ENCODE data around the gene MAP3K21.

MAP3K21 gene

GRCh38 chr1:233327651-233328141, at the start of gene MAP3K21:
TSS of gene MAP3K21 (plus strand) at chr1:233327724. CDS start at chr1:233328029, 305 bp downstream.
- no peak for DNase-seq

DNA sequence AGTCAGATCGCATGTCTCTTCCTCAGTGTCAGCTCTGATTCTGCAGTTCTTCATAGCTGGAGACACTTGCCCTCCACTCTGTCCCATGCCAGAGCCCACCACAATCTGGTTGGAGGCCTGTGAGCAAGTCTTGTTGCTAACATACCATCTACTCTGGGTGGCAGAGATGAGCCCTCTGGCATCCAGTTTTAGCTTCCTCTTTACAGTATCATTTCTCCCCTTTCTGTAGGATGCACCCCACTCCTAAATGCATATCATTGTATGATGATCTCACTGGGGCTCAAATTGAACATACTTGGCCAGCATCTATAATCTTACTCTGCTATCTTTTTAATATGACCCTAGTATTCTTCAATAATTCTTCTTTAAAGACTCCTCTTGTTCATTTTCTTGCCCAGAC, 48.9 kb upstream of the MAP3K21 start:
- no peak for DNase-seq

DNA sequence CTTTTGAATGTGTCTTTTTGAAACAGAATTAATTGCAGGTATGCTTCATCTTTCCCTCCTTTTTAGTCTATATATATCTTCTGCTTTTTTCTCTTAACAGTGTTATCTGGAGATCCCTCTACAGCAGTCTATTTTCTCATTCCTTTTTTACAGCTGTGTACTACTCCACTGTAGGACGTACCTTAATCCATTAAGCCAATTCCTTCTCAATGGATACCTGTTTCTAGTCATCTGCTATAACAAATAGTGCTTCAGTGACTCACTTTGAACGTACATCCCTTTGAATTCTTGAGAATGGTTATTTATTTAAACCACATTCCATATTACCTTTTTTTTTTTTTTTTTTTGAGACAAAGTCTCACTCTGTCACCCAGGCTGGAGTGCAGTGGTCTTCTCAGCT, 47.6 kb upstream of the MAP3K21 start:
- DNase-seq, result no peak

DNA sequence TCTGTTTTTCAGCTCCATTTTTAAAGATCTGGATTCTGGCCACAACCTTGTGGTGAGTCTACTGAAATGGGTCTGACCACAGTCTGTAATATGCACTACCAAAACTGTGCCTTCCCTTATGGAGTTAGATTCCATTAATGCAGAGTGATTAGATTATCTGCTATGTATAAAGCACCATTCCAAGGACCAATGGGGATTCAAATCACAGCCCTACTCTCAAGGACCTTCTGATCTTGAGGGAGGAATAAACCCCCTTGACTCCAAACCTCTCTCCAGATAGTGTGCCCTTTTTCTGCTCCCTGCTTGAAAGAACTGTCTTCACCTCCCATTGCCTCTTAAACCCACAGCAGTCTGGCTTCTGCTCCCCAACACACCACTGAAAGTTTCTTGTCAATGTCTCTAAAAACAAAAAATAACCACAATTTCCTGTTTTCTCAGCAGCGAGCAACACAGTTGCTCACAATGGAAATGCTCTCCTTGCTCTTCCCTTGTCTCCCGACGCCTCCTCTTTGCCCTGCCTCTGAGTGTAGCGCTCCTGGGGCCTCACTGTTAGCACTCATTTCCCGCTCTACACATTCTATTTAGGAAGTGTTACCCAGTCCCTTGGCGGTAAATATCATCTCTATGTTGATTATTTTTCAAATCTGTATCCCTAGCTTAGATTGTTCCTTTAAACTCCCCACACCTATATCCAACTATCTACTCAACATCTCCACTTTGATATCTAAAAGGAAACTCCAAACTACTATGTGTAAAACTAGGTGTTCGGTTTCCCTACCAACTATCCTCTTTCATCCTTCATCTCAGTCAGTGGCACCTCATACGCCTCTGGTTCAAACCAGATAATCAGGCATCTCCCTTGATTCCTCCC, 45.6 kb upstream of the MAP3K21 start:
- DNase-seq, result no peak

- no peak for DNase-seq
These were observed 45.0 kb upstream of the MAP3K21 start for GRCh38 chr1:233282582-233282886.

DNA sequence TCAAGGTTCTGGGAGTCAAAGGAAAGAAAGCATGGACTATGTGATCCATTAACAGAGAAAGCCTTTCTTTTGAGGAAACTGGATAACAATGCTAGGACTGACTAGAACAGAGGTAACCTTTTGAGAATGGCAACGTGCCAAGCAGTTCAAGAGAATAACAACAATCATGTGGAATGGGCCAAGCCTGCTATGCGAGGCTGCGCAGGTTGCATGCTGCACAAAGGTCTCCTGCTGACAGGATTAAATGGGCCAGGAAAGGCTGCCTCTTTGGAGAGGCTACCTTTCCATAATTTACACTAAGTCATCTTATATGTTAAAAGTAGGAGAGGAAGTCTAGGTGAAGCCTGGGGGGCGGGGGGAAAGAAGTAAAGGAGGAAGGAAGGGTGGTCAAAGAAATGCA, 37.8 kb upstream of the MAP3K21 start:
- peak; percentile 88 for DNase-seq

DNA sequence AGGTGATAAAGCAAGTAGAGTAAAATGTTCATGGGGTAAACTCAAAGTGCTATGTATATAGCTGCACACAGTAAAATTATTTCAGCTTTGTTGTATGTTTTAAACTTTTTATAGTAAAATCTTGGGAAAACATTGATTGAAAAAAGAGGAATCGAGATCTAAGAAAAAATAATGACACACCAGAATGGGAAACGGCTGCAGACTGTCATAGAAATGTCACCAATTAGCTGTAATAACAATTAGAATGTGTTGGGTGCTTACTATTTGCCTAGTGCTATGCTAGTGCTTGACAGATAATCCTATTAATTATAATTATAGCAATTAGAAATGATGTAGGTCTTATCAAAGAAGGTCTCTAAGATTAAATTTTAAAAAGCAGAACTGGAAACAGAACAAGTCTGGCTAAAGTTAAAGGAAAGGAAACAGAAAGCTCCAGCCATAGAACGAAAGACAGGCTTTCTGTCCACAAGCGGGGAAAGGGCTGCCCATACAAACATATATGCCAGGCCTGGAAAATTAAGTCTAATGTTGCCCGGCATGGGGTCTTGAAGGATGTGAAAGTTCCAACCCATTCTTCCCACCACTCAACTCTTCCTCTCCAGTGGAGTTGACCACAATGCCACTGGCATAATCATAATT, 37.0 kb upstream of the MAP3K21 start:
- no peak for DNase-seq

- peak; percentile 14 for DNase-seq
These were observed 33.7 kb upstream of the MAP3K21 start for GRCh38 chr1:233293556-233294446.

DNA sequence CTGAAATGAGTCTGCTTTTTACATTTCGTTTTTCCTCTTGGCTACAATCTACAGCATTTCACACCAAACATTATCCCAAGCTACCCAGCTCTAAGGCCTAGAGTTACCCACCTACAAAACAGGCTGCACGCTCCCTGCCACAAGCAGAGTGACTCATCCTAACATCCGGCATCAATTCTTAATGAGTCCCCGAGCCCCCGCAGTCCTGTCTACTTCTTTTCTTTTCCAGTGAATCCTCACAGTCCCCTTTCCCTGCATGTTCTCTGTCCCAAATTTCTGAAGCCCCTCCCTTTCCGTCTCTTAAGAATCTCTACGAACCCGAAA, 32.6 kb upstream of the MAP3K21 start:
- DNase-seq, result peak; percentile 66

DNA sequence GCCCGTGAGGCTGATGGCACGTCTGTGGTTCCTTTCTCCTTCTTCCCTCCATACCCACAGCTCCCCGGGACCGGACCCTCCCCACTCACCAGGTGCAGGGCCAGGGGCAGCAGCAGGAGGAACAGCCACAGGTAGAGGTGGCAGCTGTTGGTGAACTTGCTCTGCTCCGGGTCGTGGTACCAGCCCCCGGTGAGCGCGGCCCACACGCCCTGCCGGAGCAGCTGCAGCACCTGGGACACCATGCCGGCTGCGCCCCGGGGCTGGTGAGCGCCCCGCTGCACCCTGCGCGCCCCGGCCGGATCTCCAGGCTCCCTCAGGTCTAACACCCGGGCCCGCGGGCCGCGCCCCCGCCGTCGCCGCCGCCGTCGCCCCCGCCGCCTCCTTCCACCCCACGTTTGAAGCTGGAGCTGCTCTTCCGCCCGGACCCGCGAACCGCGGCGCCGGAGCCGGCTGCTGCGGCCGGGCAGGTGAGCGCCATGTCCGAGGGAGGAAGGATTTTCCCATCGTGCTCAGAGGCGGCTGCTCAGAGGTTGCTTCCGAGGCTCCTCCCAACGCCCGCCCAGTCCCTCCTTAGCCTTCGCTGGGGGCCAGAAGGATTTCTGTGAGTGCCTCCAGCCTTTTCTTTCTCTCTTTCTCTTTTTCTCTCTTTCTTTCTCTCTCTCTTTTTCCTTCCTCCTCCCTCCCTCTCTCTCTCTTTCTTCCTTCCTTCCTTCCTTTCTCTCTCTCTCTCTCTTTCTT, 32.1 kb upstream of the MAP3K21 start, which contains the start of gene PCNX2:
Gene PCNX2 (minus strand): TSS at position 489 of the 738 bp plus-strand sequence. CDS start 247 bp downstream, at position 242.
- peak; percentile 88 for DNase-seq

DNA sequence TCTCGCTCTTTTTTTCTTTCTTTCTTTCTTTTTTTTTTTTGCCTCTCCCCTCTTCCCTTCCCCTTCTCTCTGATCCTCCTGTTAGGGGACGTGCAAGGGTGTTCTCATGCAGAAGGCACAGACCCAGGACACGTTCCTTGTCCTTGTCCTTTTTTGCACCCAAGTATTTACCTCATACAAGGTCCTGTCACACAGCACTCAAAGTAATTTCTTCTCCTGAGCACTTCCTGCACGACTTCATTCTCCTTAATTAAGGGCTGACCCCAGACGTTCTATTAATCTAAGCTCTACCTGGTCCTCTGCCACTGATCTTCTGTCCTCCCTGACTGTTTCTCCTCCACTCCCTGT, 31.6 kb upstream of the MAP3K21 start:
- no peak for DNase-seq

DNA sequence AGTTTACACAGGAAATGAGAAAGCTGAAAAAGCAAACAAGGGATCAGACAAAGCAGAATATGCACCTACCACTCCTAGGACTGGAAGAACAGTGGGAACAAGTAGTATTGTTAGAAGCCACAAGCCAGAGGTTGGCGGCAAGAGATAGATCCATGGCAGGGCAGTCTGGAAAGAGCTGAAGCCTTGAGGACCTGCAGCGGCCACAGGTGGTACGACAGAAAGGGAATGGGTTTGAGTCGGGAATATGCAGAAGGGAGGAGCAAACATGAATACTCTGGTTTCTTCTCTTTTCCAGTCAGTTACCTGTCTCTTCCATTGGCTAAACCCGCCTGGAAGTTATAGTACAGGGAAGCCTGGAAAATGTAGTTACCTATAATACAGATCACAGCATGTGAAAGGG, 28.1 kb upstream of the MAP3K21 start:
- DNase-seq, result peak; percentile 25

DNA sequence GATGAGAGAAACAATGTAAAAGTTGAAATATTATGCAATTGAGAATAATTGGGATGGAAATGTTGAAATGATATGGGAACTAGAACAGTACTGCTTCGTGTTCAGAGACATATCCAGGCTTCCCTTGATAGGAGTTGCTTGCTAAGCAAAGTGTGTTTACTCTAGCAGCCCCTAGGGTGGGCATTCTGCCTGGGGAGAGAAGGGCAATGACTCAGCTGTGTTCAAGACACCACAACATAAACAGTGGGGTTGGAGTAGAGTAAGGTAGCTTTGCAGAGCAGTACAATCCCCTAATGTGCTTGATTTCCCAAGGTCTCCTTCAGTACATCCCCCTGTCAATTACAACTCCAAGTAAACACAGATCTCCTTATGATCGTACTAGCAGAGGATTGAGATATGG, 27.2 kb upstream of the MAP3K21 start:
- DNase-seq, result no peak

- DNase-seq, result peak; percentile 29
These were observed 22.9 kb upstream of the MAP3K21 start for GRCh38 chr1:233304489-233305102.

DNA sequence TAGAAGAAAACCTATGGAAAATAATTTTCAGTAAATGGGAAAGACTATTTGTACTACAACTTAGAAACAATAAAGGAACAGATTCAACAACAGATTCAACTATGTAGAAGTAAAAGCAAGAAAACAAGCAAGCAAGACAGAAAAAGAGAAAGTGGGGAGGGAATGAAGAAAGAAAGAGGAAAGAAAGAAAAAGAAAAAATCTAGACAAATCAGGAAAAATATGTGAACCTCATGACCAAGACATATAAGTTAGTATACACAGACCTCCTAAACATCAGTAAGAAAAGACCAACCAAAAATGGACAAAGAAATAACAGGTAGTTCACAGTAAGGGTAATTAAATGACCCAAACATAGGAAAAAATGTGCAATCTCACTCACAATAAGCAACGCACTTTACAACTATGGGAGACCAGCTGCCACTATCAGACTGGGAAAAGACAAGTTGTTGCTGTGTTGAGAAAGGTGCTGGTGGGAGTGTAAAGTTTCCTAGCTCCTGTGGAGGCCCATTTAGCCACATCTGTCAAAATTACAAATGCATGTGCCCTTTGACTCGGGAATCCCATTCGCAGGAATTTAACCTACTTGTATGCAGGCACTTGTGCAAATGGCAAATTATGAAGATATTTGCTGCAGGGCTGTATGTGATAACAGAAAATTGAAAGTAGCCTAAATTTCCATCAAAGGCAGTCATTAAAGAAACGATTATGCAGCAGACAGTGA, 13.9 kb upstream of the MAP3K21 start:
- DNase-seq, result no peak

DNA sequence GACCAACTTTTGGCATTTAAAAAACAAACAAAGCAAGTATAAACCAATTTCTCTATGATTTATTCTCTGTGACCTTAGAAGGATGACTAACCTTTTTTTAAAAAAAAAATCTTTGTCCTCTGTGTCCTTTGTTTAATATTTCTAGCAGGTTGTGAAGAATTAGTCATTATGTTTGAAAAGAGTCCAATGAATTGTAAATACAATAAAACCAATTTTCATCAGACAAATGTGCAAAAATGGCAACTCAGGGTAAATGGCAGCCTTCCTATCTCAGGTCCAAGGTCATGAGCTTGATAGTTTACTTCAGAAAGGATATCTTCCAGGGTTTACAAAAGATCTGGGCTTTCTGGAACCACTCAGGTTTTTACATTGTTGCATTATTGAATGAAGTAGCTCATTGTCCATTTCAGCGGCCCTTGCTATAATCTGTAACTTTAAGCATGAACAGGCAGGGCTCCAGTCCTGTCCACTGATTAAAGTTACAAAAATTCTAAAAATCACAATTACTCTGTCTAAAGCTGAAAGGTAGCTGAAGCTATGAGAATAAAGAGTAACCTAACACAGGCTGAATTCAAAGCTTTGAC, 11.7 kb upstream of the MAP3K21 start:
- DNase-seq, result no peak

DNA sequence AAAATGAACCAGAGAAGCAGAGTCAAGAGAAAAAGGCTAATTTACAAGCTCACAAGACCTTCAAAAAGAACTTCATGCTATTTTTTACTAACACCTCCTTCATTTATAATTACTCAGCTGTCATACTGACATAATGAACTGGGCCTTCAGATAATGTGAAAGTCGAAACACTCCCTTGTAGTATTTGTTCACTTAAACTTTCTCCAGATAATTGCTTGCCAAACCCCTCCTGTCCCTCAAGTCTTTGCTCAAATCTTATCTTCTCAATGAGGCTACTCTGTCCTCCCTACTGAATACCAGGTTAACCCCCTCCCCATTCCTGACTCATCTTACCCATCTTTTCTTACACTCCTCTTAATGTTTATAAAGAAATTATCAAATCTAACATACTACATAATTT, 11.1 kb upstream of the MAP3K21 start:
- no peak for DNase-seq

- peak; percentile 38 for DNase-seq
These were observed 8.3 kb upstream of the MAP3K21 start for GRCh38 chr1:233319272-233319671.

DNA sequence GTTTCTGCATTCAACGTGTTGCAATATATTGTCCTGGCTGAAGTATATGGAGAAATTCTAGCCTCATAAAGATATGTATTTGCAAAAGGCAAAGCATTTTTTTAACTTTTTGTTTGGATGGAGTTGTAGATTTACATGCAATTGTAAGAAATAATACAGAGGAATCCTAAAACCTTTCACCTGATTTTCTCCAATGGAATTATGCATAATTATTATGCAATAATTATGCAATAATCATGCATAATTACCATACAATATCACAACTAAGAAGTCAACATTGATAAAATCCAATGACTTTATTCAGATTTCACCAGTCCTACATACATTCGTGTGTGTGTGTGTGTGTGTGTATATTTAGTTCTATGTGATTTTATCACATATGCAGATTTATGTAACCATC, 7.5 kb upstream of the MAP3K21 start:
- no peak for DNase-seq

DNA sequence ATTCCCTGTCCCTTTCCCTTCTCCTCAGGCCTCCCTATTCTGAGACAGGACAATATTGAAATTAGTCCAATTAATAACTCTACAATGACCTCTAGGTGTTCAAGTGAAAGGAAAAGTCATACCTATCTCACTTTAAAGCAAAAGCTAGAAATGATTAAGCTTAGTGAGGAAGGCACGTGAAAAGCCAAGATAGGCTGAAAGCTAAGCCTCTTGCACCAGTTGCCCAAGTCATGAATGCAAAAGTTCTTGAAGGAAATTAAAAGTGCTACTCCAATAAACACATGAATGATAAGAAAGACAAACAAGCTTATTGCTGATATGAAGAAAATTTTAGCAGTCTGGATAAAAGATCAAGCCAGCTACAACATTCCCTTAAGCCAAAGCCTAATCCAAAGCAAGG, 3.8 kb upstream of the MAP3K21 start:
- DNase-seq, result no peak

GRCh38 chr1:233326319-233326718, 1.2 kb upstream of the MAP3K21 start:
- DNase-seq, result no peak

Measured in NCI-H146 (cell line).